ENCODE results near the gene ARFRP1.
"Not testable (repeated sequence)": the region's sequence is repeated elsewhere in the genome, so short reads cannot be mapped to it uniquely, and the experiment has no call there.

- TF ChIP-seq POLR2AphosphoS5 (IDR thresholded peaks at IDR 0.05); CTCF (IDR thresholded peaks at IDR 0.05 in 8 of 11, conservative IDR thresholded peaks at IDR 0.05 in 3 of 11): not testable (repeated sequence)
Observed at GRCh38 chr20:63650486-63650885, 57.3 kb downstream of the ARFRP1 start.

Data from spleen (tissue), 7 donors.